Pulmonary artery endothelial cell (primary cell): Measurements from ENCODE around the gene IQGAP3. TPM values are rescaled to one million over a fixed set of nuclear protein-coding genes. Genes with fewer than 3 reads are reported as not detected.
"Not testable (repeated sequence)": the region's sequence is repeated elsewhere in the genome, so short reads cannot be mapped to it uniquely, and the experiment has no call there.

Experiments used
- DNase-seq: peaks from one replicate; pipeline ENCODE4 v3.0.0-alpha.2; 2011; ENCODE audit warnings: low read depth, low spot score
- total RNA-seq: library from RNA; depleted of rRNA; stranded (reverse); fragments of >200 nt; gene quantifications from 2 replicates; pipeline ENCODE4 v1.2.3, GENCODE V29; 2014

IQGAP3 gene
- total RNA-seq, 1 donor from 2014 or later: 19.1 TPM

- DNase-seq: no peak
Measured at GRCh38 chr1:156574039-156574633, 1.8 kb upstream of the IQGAP3 start.

- no peak for DNase-seq
Measured at GRCh38 chr1:156572663-156573018, 276 bp upstream of the IQGAP3 start.

DNA sequence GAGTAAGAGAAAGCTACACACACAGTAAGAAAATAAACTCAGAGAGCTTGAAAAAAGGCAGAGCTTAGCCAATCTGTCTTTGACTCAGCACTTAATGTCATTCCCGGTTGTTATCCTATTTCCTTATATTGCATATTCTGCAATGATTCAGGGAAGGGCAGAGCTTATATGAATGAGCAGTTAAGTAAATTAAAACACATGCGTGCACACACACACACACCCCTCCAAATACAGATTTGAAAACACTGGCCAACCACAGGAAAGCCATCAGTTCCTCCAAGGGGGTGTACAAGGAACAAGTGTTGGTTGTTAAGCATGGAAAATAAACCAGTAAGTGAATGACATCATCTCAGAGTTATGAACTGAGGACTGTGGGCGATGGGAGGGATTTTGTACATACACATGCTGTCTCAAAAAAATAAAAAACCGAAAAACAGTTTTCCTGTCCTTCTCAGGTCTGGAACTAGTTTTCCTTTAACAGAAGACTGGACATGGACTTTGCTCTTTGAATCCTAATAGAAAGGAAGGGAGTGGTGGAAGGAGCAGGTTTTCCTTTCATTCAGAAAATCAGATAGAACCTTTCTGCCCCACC lies 1.0 kb downstream of the IQGAP3 start:
- peak; percentile 60 for DNase-seq

DNA sequence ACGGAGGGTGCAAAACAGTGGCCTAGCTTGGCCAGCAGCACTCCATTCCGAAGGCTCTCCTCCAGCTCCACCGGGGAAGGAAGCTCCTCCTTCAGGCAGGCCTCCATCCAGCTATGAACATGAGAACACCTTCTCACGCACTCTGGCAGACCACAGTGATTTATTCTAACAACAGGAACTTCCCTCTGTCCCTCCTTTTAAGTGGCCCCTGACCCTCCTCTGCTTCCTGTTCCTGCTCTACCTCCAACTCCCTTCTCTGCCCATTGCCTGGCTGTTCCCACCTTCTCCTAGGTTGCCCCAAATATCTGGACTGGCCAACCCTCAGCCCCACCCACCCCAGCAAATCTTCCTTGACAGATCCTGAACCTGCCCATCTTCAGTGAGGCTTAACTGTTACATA lies 5.9 kb downstream of the IQGAP3 start:
- DNase-seq: no peak

DNA sequence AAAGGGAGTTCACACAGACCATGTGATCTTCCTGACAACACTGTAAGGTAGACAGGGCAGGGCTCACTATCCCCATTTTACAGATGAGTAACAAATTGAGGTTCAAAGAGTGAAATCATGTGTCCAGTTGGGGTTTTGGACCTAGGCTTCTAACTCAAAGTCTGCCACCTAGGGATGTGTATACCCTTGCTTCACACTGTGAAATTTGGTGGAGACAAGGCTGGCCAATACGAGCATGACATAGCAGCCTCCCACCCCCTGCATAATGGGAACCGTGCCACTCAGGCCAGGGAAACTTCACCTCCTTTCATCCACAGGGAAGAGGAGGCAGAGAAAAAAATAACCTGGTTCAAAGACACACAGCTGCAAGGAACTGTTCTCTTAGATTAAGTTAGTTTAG lies 6.8 kb downstream of the IQGAP3 start:
- DNase-seq: no peak

- DNase-seq: no peak
Measured at GRCh38 chr1:156560585-156561163, 11.7 kb downstream of the IQGAP3 start.

DNA sequence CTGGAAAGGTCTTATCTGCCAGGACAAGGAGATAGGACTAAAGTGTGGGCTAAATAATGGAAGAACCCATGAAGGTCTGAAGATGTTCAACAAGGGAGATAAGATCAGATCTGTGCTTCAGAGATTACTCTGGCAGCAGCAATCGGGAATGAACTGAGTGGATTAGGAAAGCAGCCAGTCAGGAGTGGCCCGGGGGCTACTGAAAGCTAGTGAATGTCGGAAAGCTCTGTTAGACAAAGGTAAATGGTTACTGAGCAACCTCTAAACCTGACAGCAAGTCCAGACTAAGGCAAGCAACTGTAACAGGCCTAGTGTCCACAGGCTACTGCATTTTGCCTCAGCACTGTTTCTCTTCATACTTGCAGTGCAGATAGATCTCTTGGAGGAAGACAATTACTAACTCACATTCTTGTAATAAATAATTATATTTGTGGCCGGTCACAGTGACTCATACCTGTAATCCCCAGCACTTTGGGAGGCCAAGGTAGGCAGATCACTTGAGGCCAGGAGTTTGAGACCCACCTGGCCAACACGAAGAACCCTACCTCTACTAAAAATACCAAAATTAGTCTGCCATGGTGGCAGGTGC lies 12.5 kb downstream of the IQGAP3 start:
- no peak for DNase-seq

- DNase-seq: no peak
Measured at GRCh38 chr1:156559086-156559796, 13.1 kb downstream of the IQGAP3 start.

- no peak for DNase-seq
Measured at GRCh38 chr1:156556354-156556753, 16.0 kb downstream of the IQGAP3 start.

DNA sequence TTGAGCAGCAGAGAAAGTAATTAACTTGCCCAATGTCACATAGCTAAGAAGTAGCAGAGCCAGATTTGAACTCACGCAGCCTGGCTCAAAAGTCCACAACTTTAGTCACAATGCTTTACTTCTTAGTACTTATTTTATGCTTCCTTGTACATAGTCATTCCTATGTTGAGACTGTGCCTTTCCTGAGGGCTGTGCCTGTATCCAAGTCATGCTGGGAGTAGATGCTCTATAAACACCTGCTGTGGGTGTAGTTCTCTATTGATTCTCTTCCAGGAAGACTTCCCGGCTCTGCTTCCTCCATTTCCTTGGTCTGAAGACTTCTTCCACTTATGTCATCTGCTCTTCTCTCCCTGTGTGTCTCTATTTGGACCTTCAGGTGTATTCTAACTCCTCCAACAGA lies 16.6 kb downstream of the IQGAP3 start:
- DNase-seq: no peak

- DNase-seq: no peak
Measured at GRCh38 chr1:156554971-156555370, 17.4 kb downstream of the IQGAP3 start.

DNA sequence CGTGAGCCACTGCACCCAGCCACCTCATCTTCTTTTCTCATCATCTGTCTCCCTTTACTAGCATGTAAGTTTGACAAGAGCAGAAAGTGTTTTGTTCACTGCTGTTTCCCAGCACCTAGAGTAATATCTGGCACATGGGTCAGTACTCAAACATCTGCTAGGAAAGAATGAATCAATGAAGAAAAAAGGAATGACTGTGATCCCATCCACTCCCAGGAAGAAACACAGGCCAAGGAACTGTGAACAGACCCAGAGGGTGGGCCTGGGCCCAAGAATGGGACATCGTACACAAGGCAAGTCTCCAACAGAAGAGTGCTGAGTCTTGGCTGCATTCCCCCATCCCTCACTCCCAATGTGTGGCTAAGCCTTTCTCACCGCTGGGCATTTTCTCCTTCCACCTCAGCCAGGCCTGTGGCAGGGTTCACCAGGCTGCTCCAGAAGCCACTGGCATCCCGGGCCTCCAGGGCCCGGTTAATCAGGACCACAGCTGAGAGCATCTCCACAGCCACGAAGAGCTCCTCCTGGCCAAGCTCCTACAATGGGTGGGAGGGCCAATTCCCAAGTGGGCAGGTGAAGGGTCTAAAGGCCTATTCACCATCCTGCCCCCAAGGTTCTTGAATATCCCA lies 18.4 kb downstream of the IQGAP3 start:
- DNase-seq: no peak

- not testable (repeated sequence) for DNase-seq
Measured at GRCh38 chr1:156552937-156553336, 19.4 kb downstream of the IQGAP3 start.

DNA sequence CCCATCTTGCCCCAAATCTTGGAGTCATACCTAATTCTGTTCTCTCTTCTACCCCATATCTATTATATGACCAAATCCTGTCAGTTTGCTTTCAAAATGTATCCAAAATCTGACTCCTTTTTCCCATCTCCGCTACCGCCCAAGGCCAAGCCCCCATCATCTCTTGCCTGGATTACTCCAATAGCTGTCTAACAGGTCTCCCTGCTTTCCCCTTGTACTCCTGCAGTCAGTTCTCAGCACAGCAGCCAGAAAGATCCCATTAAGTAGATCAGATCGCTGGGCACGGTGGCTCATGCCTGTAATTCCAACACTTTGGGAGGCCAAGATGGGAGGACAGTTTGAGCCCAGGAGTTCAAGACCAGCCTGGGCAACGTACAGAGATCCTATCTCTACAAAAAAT lies 19.8 kb downstream of the IQGAP3 start:
- DNase-seq: no peak

GRCh38 chr1:156551869-156552268 lies 20.5 kb downstream of the IQGAP3 start:
- no peak for DNase-seq

DNA sequence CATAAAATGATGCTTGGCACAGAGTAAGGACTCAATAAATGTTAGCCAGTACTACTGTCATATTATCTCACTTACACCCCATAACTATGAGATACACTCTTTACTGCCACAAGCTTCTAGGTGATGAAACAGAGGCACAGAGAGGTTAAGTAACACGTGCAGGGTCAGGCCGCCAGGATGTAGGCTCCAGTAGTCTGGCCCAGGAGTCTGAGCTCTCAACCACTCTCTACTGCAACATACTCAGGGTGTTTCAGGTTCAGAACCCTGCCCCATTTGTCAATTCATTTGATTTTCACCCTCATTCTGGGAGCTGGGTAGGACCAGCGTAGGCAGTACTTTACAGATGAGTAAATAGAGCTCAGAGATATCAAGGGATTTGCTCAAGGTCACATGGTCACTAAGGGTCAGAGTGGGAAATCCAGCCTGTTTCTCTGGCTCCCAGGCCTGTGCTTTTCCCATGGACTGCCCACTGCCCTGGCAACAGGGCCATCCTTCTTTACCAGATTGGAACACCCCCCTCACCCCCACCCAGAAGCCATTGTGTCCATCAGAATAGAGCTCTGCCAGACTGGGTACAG lies 21.2 kb downstream of the IQGAP3 start:
- DNase-seq: no peak

- DNase-seq: no peak
Measured at GRCh38 chr1:156550346-156550745, 22.0 kb downstream of the IQGAP3 start.

GRCh38 chr1:156549831-156550230 lies 22.5 kb downstream of the IQGAP3 start:
- DNase-seq: no peak

DNA sequence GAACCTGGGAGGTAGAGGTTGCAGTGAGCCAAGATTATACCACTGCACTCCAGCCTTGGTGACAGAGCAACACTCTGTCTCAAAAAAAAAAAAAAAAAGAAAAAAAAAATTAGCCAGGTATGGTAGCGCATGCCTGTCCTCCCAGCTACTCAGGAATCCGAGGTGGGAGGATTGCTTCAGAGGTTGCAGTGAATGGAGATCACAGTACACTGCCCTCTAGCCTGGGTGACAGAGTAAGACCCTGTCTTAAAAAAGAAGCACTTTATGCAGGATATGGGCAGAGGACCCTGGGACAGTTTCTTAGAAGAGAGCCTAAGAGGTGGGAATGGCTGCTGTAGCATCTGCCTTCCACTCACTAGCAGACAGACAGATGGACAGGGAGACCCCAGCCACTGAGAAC lies 23.0 kb downstream of the IQGAP3 start:
- no peak for DNase-seq

DNA sequence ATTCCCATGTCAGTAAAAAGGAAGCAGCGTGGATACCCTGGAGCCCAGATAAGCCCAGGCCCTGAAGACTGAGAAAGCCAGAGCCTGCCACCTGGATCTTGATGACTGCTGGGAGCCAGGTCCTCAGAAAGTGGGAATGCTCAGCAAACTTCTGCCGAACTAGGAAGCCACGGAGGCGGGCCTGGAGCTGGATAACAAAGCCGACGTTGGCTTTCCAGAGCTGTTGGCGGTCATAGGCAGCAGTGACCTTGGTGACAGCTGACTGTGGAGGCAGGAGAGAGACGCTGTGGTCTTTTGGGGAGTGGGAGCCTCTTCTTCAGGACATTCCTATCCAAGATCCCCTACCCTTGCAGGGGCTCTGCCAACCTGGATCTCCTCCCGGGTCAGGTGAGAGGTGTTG lies 24.4 kb downstream of the IQGAP3 start:
- DNase-seq: no peak

DNA sequence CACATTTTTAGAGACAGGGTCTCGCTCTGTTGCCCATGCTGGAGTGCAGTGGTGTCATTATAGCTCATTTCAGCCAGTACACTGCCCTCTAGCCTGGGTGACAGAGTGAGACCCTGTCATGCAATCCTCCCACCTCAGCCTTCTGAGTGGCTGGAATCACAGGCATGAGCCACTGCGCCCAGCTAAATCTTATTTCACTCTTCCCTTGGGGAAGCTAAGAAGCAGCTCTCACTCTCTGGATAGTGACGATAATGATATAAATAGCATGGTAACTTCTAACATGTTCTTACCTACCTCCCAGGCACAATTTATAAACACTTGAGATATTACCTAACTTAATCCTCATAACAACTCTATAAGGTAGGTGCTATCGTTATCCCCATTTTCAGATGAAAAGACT lies 24.9 kb downstream of the IQGAP3 start:
- DNase-seq: no peak

GRCh38 chr1:156546267-156546666 lies 26.1 kb downstream of the IQGAP3 start:
- DNase-seq: no peak
